NCI-H2081 treated with DMSO at 0.1 percent for 48 hours (cell line): ENCODE results near the gene SH2B3.

ENCODE experiments used
- DNase-seq: peaks from one replicate; lab custom pipeline; 2025; lab: John Stamatoyannopoulos, UW

Gene SH2B3

GRCh38 chr12:111409403-111409779, 3.7 kb downstream of the SH2B3 start:
- DNase-seq: no peak

- no peak for DNase-seq
These were observed 4.2 kb downstream of the SH2B3 start for GRCh38 chr12:111409780-111410430.

GRCh38 chr12:111410431-111411184, 4.9 kb downstream of the SH2B3 start:
- no peak for DNase-seq

GRCh38 chr12:111411185-111411764, 5.6 kb downstream of the SH2B3 start:
- no peak for DNase-seq

- peak; percentile 31 for DNase-seq
These were observed 6.5 kb downstream of the SH2B3 start for GRCh38 chr12:111412007-111412829.

- DNase-seq: no peak
These were observed 7.2 kb downstream of the SH2B3 start for GRCh38 chr12:111412830-111413441.

- no peak for DNase-seq
These were observed 7.8 kb downstream of the SH2B3 start for GRCh38 chr12:111413442-111414086.

GRCh38 chr12:111414711-111415252, 9.1 kb downstream of the SH2B3 start:
- no peak for DNase-seq

- no peak for DNase-seq
These were observed 11.6 kb downstream of the SH2B3 start for GRCh38 chr12:111417290-111417689.

- DNase-seq: no peak
These were observed 12.3 kb downstream of the SH2B3 start for GRCh38 chr12:111417784-111418593.

GRCh38 chr12:111418594-111418880, 12.8 kb downstream of the SH2B3 start:
- no peak for DNase-seq

- no peak for DNase-seq
These were observed 14.1 kb downstream of the SH2B3 start for GRCh38 chr12:111419784-111420183.

GRCh38 chr12:111420494-111420893, 14.8 kb downstream of the SH2B3 start:
- DNase-seq: no peak

- DNase-seq: no peak
These were observed 18.6 kb downstream of the SH2B3 start for GRCh38 chr12:111424189-111424792.

- no peak for DNase-seq
These were observed 19.1 kb downstream of the SH2B3 start for GRCh38 chr12:111424793-111425251.

- DNase-seq: no peak
These were observed 19.9 kb downstream of the SH2B3 start for GRCh38 chr12:111425655-111426054.

- no peak for DNase-seq
These were observed 20.8 kb downstream of the SH2B3 start for GRCh38 chr12:111426344-111427185.

GRCh38 chr12:111427417-111428074, 21.8 kb downstream of the SH2B3 start:
- no peak for DNase-seq
